Gastrocnemius medialis (tissue), 4 donors: ENCODE measurements around the gene NBL1. TPM values are rescaled to one million over a fixed set of nuclear protein-coding genes. Genes with fewer than 3 reads are reported as not detected.

Experiments used
- ATAC-seq, 2 donors: fragments of 150-250 bp; one replicate each; pipeline ENCODE4 v1.9.1; 2016
- DNase-seq, 2 donors: peaks; one replicate each; pipeline ENCODE4 v3.0.0-alpha.2; 2019
- H3K27ac ChIP-seq, 4 donors: fragments of 200-600 bp; sonication (generic); 1 replicate in 1 of 4; 2 replicates in 3 of 4; pipeline ENCODE4 v1.5.1; 2016 to 2018; ENCODE audit warnings: mild to moderate bottlenecking in 2 of 4, moderate library complexity in 1 of 4
- H3K27me3 ChIP-seq, 3 donors: fragments of 200-600 bp; sonication (generic) in 2 of 3; 1 replicate in 1 of 3; 2 replicates in 2 of 3; pipeline versions ENCODE4 v1.5.1 to v1.6.0; 2016 to 2019; ENCODE audit warnings: mild to moderate bottlenecking in 1 of 3, moderate library complexity in 1 of 3
- H3K36me3 ChIP-seq, 2 donors: fragments of 200-600 bp; sonication (generic) in 1 of 2; one replicate each; pipeline ENCODE4 v1.5.1; 2017 to 2018
- H3K4me1 ChIP-seq, 2 donors: fragments of 200-600 bp; sonication (generic) in 1 of 2; one replicate each; pipeline ENCODE4 v1.5.1; 2016 to 2017; ENCODE audit warnings: mild to moderate bottlenecking in 2 of 2
- H3K4me3 ChIP-seq, 4 donors: fragments of 200-600 bp; sonication (generic) in 3 of 4; 1 replicate in 1 of 4; 2 replicates in 3 of 4; pipeline ENCODE4 v1.5.1; 2016 to 2019; ENCODE audit warnings: mild to moderate bottlenecking in 2 of 4
- H3K9me3 ChIP-seq, 3 donors: fragments of 200-600 bp; sonication (generic) in 2 of 3; 1 replicate in 1 of 3; 2 replicates in 2 of 3; pipeline ENCODE4 v1.5.1; 2016 to 2019
- CTCF ChIP-seq, 5 experiments: fragments of 450-650 bp in 3 of 5; fragments of 200-600 bp in 2 of 5; sonication (generic) in 2 of 5; IDR thresholded peaks in 4 of 5; conservative IDR thresholded peaks in 1 of 5; 1 replicate in 4 of 5; 2 replicates in 1 of 5; pipeline ENCODE4 v1.5.1; 2016 to 2019; ENCODE audit warnings: antibody characterized with exemption in 5 of 5, mild to moderate bottlenecking in 3 of 5, moderate library complexity in 3 of 5
- POLR2A ChIP-seq, 2 donors: fragments of 450-650 bp; IDR thresholded peaks; one replicate each; pipeline ENCODE4 v1.6.1; 2017; ENCODE audit warnings: antibody characterized with exemption in 2 of 2, mild to moderate bottlenecking in 2 of 2, moderate library complexity in 2 of 2
- in situ Hi-C, 4 donors: fragments of 200-750 bp; cut with MboI; loops; one replicate each; pipeline versions ENCODE4 v1.15.0 to v1.8.0; 2017; ENCODE audit warnings: low sequenced_read_pairs in 4 of 4
- intact Hi-C: fragments of 100-400 bp; cut with DNase I; formaldehyde crosslinking; loops from one replicate; pipeline ENCODE4 v1.15.1; 2023; ENCODE audit warnings: low total_unique reads
- total RNA-seq, 4 donors: library from RNA; depleted of rRNA; stranded (reverse); fragments of >200 nt; gene quantifications; one replicate each; pipeline versions ENCODE4 v1.1.0 to v1.2.3, GENCODE V29; 2016

Gene NBL1
- total RNA-seq, 4 donors from 2014 or later: 7.9 to 20.3 (median 16.3) TPM

GRCh38 chr1:19670787-19671186, 26.7 kb downstream of the NBL1 start:
- ATAC-seq (no peak), DNase-seq (no peak)
- peaks cover 7 to 22% (median 21%) of the 10 kb centered on the region in 3 donors for H3K27me3 ChIP-seq
- H3K4me3 ChIP-seq: no peak overlapping the region
- no peaks in the 10 kb centered on the region for H3K4me1 ChIP-seq
- no peak for TF ChIP-seq POLR2A (IDR thresholded peaks at IDR 0.05)
- no peak for TF ChIP-seq CTCF (IDR thresholded peaks at IDR 0.05 in 4 of 5, conservative IDR thresholded peaks at IDR 0.05 in 1 of 5)
- in situ Hi-C loops (no loop called here), intact Hi-C loops (no loop called here)
- no peak overlapping the region for H3K27ac ChIP-seq
- H3K36me3 ChIP-seq: no peaks in the 10 kb centered on the region
- no peaks in the 10 kb centered on the region for H3K9me3 ChIP-seq

- Histone ChIP-seq H3K4me3 (no peak overlapping the region), H3K9me3 (no peaks in the 10 kb centered on the region), H3K27me3 (peaks cover 0 to 8% (median 8%) of the 10 kb centered on the region in 3 donors), H3K36me3 (no peaks in the 10 kb centered on the region), H3K4me1 (no peaks in the 10 kb centered on the region), H3K27ac (no peak overlapping the region)
- in situ Hi-C loops (no loop called here), intact Hi-C loops (no loop called here)
- TF ChIP-seq CTCF (IDR thresholded peaks at IDR 0.05 in 4 of 5, conservative IDR thresholded peaks at IDR 0.05 in 1 of 5) (no peak), POLR2A (IDR thresholded peaks at IDR 0.05) (no peak)
- ATAC-seq (no peak), DNase-seq (no peak)
These were observed 28.1 kb downstream of the NBL1 start for GRCh38 chr1:19672237-19672636.

GRCh38 chr1:19675797-19676196, 31.7 kb downstream of the NBL1 start:
- H3K27ac ChIP-seq: no peak overlapping the region
- no peak overlapping the region for H3K4me3 ChIP-seq
- ATAC-seq (no peak), DNase-seq (no peak)
- intact Hi-C loops (no loop called here), in situ Hi-C loops (no loop called here)
- peaks cover 0 to 4% (median 0%) of the 10 kb centered on the region in 3 donors for H3K27me3 ChIP-seq
- H3K4me1 ChIP-seq: no peaks in the 10 kb centered on the region
- H3K36me3 ChIP-seq: no peaks in the 10 kb centered on the region
- TF ChIP-seq POLR2A (IDR thresholded peaks at IDR 0.05) (no peak), CTCF (IDR thresholded peaks at IDR 0.05 in 4 of 5, conservative IDR thresholded peaks at IDR 0.05 in 1 of 5) (no peak)
- H3K9me3 ChIP-seq: no peaks in the 10 kb centered on the region

- DNase-seq: peak; percentile 19 to 60
- Histone ChIP-seq H3K27ac (no peak overlapping the region), H3K36me3 (no peaks in the 10 kb centered on the region), H3K4me3 (no peak overlapping the region), H3K4me1 (no peaks in the 10 kb centered on the region), H3K9me3 (no peaks in the 10 kb centered on the region), H3K27me3 (peaks cover 0 to 4% (median 0%) of the 10 kb centered on the region in 3 donors)
- ATAC-seq: peak; percentile 18 to 33
- intact Hi-C loops: no loop called here
- in situ Hi-C loops: no loop called here
- no peak for TF ChIP-seq POLR2A (IDR thresholded peaks at IDR 0.05)
- no peak for TF ChIP-seq CTCF (IDR thresholded peaks at IDR 0.05 in 4 of 5, conservative IDR thresholded peaks at IDR 0.05 in 1 of 5)
These were observed 32.4 kb downstream of the NBL1 start for GRCh38 chr1:19676438-19676922.

GRCh38 chr1:19678493-19678892, 34.4 kb downstream of the NBL1 start:
- DNase-seq: no peak
- H3K4me3 ChIP-seq: no peak overlapping the region
- H3K27ac ChIP-seq: no peak overlapping the region
- H3K9me3 ChIP-seq: no peaks in the 10 kb centered on the region
- no peak for TF ChIP-seq POLR2A (IDR thresholded peaks at IDR 0.05)
- TF ChIP-seq CTCF (IDR thresholded peaks at IDR 0.05 in 4 of 5, conservative IDR thresholded peaks at IDR 0.05 in 1 of 5): no peak
- H3K27me3 ChIP-seq: no peaks in the 10 kb centered on the region
- no peak for ATAC-seq
- no peaks in the 10 kb centered on the region for H3K36me3 ChIP-seq
- no peaks in the 10 kb centered on the region for H3K4me1 ChIP-seq
- intact Hi-C loops (no loop called here), in situ Hi-C loops (no loop called here)
